Natural killer cell treated with Interleukin-12 subunit alpha and Interleukin-12 subunit beta and Interleukin-15 and Interleukin-18, amount 100 ng/mL, for 72 hours (primary cell): ENCODE results near the gene SF3A2. TPM values are rescaled to one million over a fixed set of nuclear protein-coding genes. Genes with fewer than 3 reads are reported as not detected.

Experiments
- ATAC-seq, 2 donors: fragments of 150-1000 bp; cut with Tn5 transposase in 1 of 2; sonication (Bioruptor Pico), chemical (Tn5 transposase) in 1 of 2; 2 replicates each; pipeline ENCODE4 v1.10.0; 2021
- DNase-seq: peaks from one replicate; pipeline ENCODE4 v3.0.0; 2022; ENCODE audit warnings: low spot score
- H3K27ac Mint-ChIP-seq, 2 donors: 1 replicate in 1 of 2; 2 replicates in 1 of 2; pipeline ENCODE4 v1.8.0; 2022; ENCODE audit warnings: mixed read lengths in 2 of 2, mild to moderate bottlenecking in 1 of 2, moderate library complexity in 1 of 2
- H3K27me3 Mint-ChIP-seq, 2 donors: 1 replicate in 1 of 2; 2 replicates in 1 of 2; pipeline ENCODE4 v1.8.0; 2022; ENCODE audit warnings: mixed read lengths in 2 of 2
- H3K36me3 Mint-ChIP-seq: one replicate; pipeline ENCODE4 v1.8.0; 2022; ENCODE audit warnings: mixed read lengths
- H3K4me1 Mint-ChIP-seq, 2 donors: 1 replicate in 1 of 2; 2 replicates in 1 of 2; pipeline ENCODE4 v1.8.0; 2022; ENCODE audit warnings: low read depth in 2 of 2, mixed read lengths in 2 of 2, mild to moderate bottlenecking in 1 of 2
- H3K4me3 Mint-ChIP-seq: one replicate; pipeline ENCODE4 v1.8.0; 2022; ENCODE audit warnings: mixed read lengths
- H3K9me3 Mint-ChIP-seq: 2 replicates; pipeline ENCODE4 v1.8.0; 2022; ENCODE audit warnings: mixed read lengths
- total RNA-seq, 2 donors: library from RNA; stranded (reverse); gene quantifications; one replicate each; pipeline ENCODE4 v1.2.3, GENCODE V29; 2022

The SF3A2 gene
- total RNA-seq, 2 donors from 2014 or later, result 99.2 to 192 TPM

- Mint-ChIP-seq H3K27me3 (no peaks in the 10 kb centered on the region), H3K9me3 (no peaks in the 10 kb centered on the region), H3K4me3 (peak overlapping the region; percentile 22), H3K27ac (no peak overlapping the region), H3K4me1 (peaks cover 0 to 6% of the 10 kb centered on the region in 2 donors), H3K36me3 (no peaks in the 10 kb centered on the region)
- peak in 1 of 2 donors; percentile 69 for ATAC-seq
- DNase-seq, result no peak
These were observed 16.8 kb downstream of the SF3A2 start for GRCh38 chr19:2253106-2254063.

GRCh38 chr19:2254064-2254872 lies 17.6 kb downstream of the SF3A2 start:
- DNase-seq (no peak), ATAC-seq (no peak)
- Mint-ChIP-seq H3K27ac (no peak overlapping the region), H3K27me3 (no peaks in the 10 kb centered on the region), H3K4me3 (peak overlapping the region; percentile 27), H3K9me3 (no peaks in the 10 kb centered on the region), H3K36me3 (no peaks in the 10 kb centered on the region), H3K4me1 (peaks cover 0 to 9% of the 10 kb centered on the region in 2 donors)

GRCh38 chr19:2255112-2255845 lies 18.7 kb downstream of the SF3A2 start:
- Mint-ChIP-seq H3K27me3 (no peaks in the 10 kb centered on the region), H3K27ac (no peak overlapping the region), H3K4me1 (peaks cover 3 to 12% of the 10 kb centered on the region in 2 donors), H3K4me3 (no peak overlapping the region), H3K9me3 (no peaks in the 10 kb centered on the region), H3K36me3 (no peaks in the 10 kb centered on the region)
- ATAC-seq (no peak), DNase-seq (no peak)

GRCh38 chr19:2255982-2256685 lies 19.5 kb downstream of the SF3A2 start, which contains the start of gene JSRP1:
JSRP1 (minus strand) TSS chr19:2256417; CDS start chr19:2255314, 1,103 bp downstream.
- H3K36me3 Mint-ChIP-seq, result no peaks in the 10 kb centered on the region
- peak within 1 kb of the TSS in 1 of 2 donors; percentile 78 for H3K27ac Mint-ChIP-seq
- no peak for ATAC-seq
- H3K4me3 Mint-ChIP-seq, result no peak within 1 kb of the TSS
- H3K27me3 Mint-ChIP-seq, result no peaks in the 10 kb centered on the region
- DNase-seq, result no peak
- H3K9me3 Mint-ChIP-seq, result no peaks in the 10 kb centered on the region
- H3K4me1 Mint-ChIP-seq, result peaks cover 6 to 15% of the 10 kb centered on the region in 2 donors

GRCh38 chr19:2259336-2259735 lies 22.7 kb downstream of the SF3A2 start:
- H3K27ac Mint-ChIP-seq, result peak overlapping the region in 1 of 2 donors; percentile 78
- H3K9me3 Mint-ChIP-seq, result no peaks in the 10 kb centered on the region
- ATAC-seq, result no peak
- H3K27me3 Mint-ChIP-seq, result no peaks in the 10 kb centered on the region
- peaks cover 6 to 11% of the 10 kb centered on the region in 2 donors for H3K4me1 Mint-ChIP-seq
- H3K36me3 Mint-ChIP-seq, result no peaks in the 10 kb centered on the region
- H3K4me3 Mint-ChIP-seq, result no peak overlapping the region
- DNase-seq, result no peak

DNA sequence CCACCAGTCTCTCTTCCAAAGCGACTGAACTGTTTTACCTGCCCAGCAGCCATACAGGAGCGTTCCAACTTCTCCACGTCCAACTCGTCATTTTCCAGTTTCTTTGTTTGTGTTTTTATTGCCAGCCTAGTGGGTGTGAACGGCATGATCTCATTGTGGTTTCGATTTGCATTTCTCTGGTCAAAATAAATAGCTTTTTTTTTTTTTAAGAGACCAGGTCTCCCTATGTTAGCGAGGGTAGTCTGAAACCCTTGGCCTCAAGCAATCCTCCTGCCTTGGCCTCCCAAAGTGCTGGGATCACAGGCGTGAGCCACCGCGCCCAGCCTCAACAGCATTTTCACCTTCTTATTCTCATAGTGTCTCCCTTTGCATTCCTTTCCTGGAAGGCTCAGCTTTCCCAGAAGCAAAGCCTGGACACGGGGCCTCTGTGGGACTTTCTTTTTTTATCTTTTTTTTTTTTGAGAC lies 23.7 kb downstream of the SF3A2 start:
- ATAC-seq, result peak; percentile 46 to 49
- peak overlapping the region; percentile 53 for H3K4me3 Mint-ChIP-seq
- DNase-seq, result no peak
- peaks cover 6 to 11% of the 10 kb centered on the region in 2 donors for H3K4me1 Mint-ChIP-seq
- H3K27me3 Mint-ChIP-seq, result no peaks in the 10 kb centered on the region
- no peaks in the 10 kb centered on the region for H3K9me3 Mint-ChIP-seq
- H3K27ac Mint-ChIP-seq, result peak overlapping the region; percentile 9 to 53
- H3K36me3 Mint-ChIP-seq, result no peaks in the 10 kb centered on the region

DNA sequence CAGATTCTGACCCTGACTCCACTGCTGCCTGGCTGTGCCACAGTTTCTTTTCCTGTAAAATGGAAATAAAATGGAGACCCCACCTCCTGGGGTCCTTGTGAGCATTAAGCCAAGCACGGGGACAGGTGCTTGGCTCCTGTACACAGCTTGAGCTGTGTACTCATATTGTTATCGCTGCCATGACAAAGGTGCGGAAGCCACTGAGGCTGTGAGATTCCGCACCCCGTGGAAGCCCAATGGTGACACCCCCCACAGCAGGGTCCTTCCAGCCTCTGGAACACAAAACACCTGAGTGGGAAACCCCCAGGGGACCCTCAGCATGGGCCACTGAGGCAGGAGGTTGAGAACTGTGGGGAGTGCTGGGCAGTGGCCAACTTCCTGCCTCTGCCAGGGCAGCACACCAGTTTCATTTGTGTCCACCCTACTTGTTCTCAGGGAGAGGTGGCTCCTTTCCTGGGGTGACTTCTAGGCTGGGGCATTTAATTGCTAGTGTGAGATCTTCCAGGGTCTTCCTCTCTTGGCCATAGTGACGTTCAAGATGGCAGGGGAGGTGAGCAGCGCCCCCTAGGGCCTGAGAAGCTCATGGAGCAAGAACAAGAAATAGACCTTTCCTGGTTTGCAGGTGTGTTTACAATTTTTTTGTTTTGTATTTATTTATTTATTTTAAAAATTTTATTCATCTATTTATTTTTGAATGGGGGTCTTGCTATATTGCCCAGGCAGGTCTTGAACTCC lies 25.0 kb downstream of the SF3A2 start:
- DNase-seq, result no peak
- Mint-ChIP-seq H3K4me1 (peaks cover 6 to 11% of the 10 kb centered on the region in 2 donors), H3K4me3 (no peak overlapping the region), H3K27me3 (no peaks in the 10 kb centered on the region), H3K27ac (no peak overlapping the region), H3K9me3 (no peaks in the 10 kb centered on the region), H3K36me3 (no peaks in the 10 kb centered on the region)
- no peak for ATAC-seq

DNA sequence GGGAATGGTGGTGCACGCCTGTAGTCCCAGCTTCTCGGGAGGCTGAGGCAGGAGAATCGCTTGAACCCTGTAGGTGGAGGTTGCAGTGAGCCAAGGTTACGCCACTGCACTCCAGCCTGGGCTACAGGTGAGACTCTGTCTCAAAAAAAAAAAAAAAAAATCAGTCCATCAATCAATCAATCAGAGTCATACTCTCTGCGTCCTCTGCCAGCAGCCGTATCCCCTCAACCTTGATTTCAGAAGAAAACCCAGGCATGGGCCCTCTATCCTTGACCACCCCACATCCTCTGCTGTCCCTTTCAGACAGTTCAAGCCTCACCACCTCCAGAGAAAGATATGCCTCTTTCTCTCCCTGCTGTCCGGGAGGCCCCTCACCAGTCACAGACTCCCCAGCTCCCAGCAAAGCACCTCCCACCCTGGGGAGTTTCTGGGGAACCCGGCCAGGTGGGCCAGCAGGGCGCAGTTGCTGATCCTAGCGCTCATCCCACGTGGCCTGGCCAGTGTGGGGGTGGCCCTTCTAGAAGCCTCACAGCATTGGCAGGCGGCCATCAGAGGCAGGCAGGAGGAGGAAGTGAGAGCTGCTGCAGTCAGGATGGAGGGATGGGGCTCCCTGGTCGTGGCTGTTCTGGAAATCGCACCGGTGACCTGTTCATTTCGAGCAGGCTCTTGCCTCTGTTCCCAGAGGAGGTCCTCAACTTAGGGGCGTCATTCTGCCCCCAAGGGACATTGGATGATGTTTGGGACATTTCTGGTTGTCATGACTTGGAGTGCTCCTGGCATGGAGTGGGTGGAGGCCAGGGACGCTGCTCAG lies 29.8 kb downstream of the SF3A2 start:
- ATAC-seq, result no peak
- Mint-ChIP-seq H3K27ac (no peak overlapping the region), H3K4me1 (peaks cover under 1% of the 10 kb centered on the region in 2 donors), H3K36me3 (no peaks in the 10 kb centered on the region), H3K4me3 (no peak overlapping the region), H3K9me3 (no peaks in the 10 kb centered on the region), H3K27me3 (no peaks in the 10 kb centered on the region)
- DNase-seq, result no peak

DNA sequence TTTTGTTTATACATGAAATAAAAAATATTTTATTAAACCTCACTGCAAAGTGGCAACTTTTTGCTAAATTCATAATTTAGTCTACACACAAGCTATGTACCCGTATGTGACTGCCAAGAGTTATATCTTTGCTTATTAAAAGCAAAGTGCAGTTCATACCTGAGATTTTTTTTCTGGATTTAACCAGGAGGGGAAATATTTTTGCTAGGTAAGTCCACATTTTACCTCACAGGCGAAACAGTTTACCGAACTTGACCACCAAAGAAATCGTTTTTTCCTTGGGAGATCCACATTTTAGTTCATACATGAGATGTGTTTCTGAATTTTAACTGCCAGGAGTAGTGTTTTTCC lies 31.8 kb downstream of the SF3A2 start:
- H3K27ac Mint-ChIP-seq, result peak overlapping the region; percentile 87
- no peak for ATAC-seq
- peak overlapping the region; percentile 94 for H3K4me3 Mint-ChIP-seq
- H3K4me1 Mint-ChIP-seq, result peaks cover 10 to 13% of the 10 kb centered on the region in 2 donors
- no peak for DNase-seq
- H3K27me3 Mint-ChIP-seq, result no peaks in the 10 kb centered on the region
- no peaks in the 10 kb centered on the region for H3K9me3 Mint-ChIP-seq
- H3K36me3 Mint-ChIP-seq, result peaks cover 6% of the 10 kb centered on the region

GRCh38 chr19:2268861-2269243 lies 32.2 kb downstream of the SF3A2 start:
- Mint-ChIP-seq H3K4me1 (peaks cover 14 to 16% of the 10 kb centered on the region in 2 donors), H3K27me3 (no peaks in the 10 kb centered on the region), H3K36me3 (peaks cover 8% of the 10 kb centered on the region), H3K27ac (peak overlapping the region; percentile 87), H3K9me3 (no peaks in the 10 kb centered on the region), H3K4me3 (peak overlapping the region; percentile 94)
- DNase-seq, result no peak
- no peak for ATAC-seq

DNA sequence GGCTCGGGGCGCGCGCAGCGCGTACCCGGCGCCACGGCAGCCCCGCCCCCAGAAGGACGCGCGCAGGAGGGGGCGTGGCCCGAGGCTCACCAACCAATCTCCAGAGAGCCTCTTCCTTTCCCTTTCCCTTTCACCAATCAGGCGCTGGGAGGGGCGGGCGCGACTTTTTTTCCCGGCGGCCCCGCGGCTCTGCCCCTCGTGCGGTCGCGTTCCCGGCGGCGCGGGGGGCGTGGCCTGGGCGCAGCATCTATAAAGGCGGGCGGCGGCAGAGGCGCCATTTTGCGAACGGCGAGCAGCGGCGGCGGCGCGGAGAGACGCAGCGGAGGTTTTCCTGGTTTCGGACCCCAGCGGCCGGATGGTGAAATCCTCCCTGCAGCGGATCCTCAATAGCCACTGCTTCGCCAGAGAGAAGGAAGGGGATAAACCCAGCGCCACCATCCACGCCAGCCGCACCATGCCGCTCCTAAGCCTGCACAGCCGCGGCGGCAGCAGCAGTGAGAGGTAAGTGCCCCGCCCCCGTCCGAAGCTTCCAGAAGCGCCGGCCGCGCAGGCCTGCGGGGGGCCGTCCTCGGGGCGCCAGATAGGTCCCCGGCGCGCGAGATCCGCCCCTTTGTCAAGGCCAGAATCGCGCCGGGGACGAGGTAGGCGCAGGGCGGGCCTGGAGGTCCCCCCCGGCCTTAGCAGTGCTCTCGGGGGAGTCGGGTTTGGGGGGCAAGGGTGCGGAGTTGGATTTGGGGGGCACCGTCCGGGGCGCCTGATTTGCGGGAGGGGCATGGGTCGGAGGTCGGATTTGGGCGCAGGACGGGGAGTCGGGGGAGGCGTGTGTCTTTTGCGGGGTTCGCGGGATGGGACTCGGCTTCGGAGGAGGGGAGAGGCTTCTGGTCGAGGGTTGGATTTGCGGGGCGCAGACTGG lies 32.9 kb downstream of the SF3A2 start:
- ATAC-seq (peak; percentile 90), DNase-seq (peak; percentile 100)
- H3K9me3 Mint-ChIP-seq, result no peaks in the 10 kb centered on the region
- H3K27me3 Mint-ChIP-seq, result no peaks in the 10 kb centered on the region
- peak overlapping the region; percentile 94 for H3K4me3 Mint-ChIP-seq
- peaks cover 20 to 22% of the 10 kb centered on the region in 2 donors for H3K4me1 Mint-ChIP-seq
- peak overlapping the region; percentile 87 for H3K27ac Mint-ChIP-seq
- H3K36me3 Mint-ChIP-seq, result peaks cover 12% of the 10 kb centered on the region
